ENCODE data around the gene SEMA3A.

GRCh38 chr7:84021292-84021908 lies 173.2 kb downstream of the SEMA3A start:
- no peak for TF ChIP-seq ATF3 (IDR thresholded peaks at IDR 0.05)
- TF ChIP-seq SIN3A (IDR thresholded peaks at IDR 0.05; ENCODE audit: low read depth): no peak
- TF ChIP-seq POLR2A (IDR thresholded peaks at IDR 0.05; ENCODE audit: borderline replicate concordance, extremely low read depth, insufficient read depth, insufficient read length): no peak
